HCT116 (cell line): ENCODE results near the gene B3GALNT2. TPM values are rescaled to one million over a fixed set of nuclear protein-coding genes. Genes with fewer than 3 reads are reported as not detected.

Experiments
- ATAC-seq: fragments of 200-7000 bp; cut with Tn5 transposase; 2 replicates; pipeline ENCODE4 v1.9.1; 2020; ENCODE audit warnings: mild to moderate bottlenecking, moderate library complexity
- BruUV-seq: library from RNA; stranded (reverse); fragments of 400-500 nt; replicated peaks from 2 replicates; lab custom pipeline; 2021; lab: Mats Ljungman, UMichigan
- CTCF ChIA-PET: fragments of 300-600 bp; sonication (Branson Sonifier 250); formaldehyde crosslinking; loops from one replicate; lab custom pipeline; 2021; ENCODE audit warnings: antibody characterized with exemption; lab: Charles Lee
- POLR2A ChIA-PET: fragments of 300-600, 350-600 bp; sonication (Branson Sonifier 250); formaldehyde crosslinking; loops from one replicate; lab custom pipeline; 2021; ENCODE audit warnings: antibody characterized with exemption; lab: Charles Lee
- RAD21 ChIA-PET, 2 experiments: fragments of 300-600 bp; sonication (Branson Sonifier 250); formaldehyde crosslinking; loops; one replicate each; lab custom pipeline; 2023; ENCODE audit warnings: low total read pairs in 2 of 2; ENCODE audit not compliant: uncharacterized antibody in 2 of 2, unreplicated experiment in 2 of 2, low non-redundant PET in 1 of 2; lab: Charles Lee
- DNase-seq: peaks from one replicate; pipeline ENCODE4 v3.0.0-alpha.2; 2010; ENCODE audit warnings: low read depth, low spot score
- H2AFZ ChIP-seq: fragments of 200-600 bp; shearing (Covaris generic), sonication (generic); 2 replicates; pipeline ENCODE4 v1.6.1; 2017; ENCODE audit warnings: low read depth, mixed run types, mixed read lengths, antibody characterized with exemption, low read length; ENCODE audit not compliant: poor library complexity, severe bottlenecking
- H3K27ac ChIP-seq: 2 replicates; pipeline ENCODE4 v1.5.1; 2012; ENCODE audit warnings: low read depth, low read length
- H3K27me3 ChIP-seq: fragments of 200-600 bp; sonication (generic); 2 replicates; pipeline ENCODE4 v1.6.1; 2016; ENCODE audit warnings: mixed run types, low read length, mixed read lengths; ENCODE audit not compliant: insufficient read depth
- H3K36me3 ChIP-seq, 2 experiments: fragments of 200-500 bp in 1 of 2; fragments of 200-600 bp in 1 of 2; sonication (Bioruptor generic) in 1 of 2; sonication (generic) in 1 of 2; 2 replicates each; pipeline versions ENCODE4 v1.5.1 to v1.6.1; 2014 to 2016; ENCODE audit warnings: low read length in 2 of 2, inconsistent platforms in 1 of 2, mixed read lengths in 1 of 2, mixed run types in 1 of 2; ENCODE audit not compliant: insufficient read depth in 2 of 2, control insufficient read depth in 1 of 2
- H3K4me1 ChIP-seq, 2 experiments: fragments of 200-600 bp in 1 of 2; sonication (generic) in 1 of 2; 2 replicates each; pipeline versions ENCODE4 v1.5.1 to v1.6.1; 2012 to 2017; ENCODE audit warnings: low read length in 2 of 2, inconsistent platforms in 1 of 2, mild to moderate bottlenecking in 1 of 2, mixed read lengths in 1 of 2, mixed run types in 1 of 2, moderate library complexity in 1 of 2; ENCODE audit not compliant: insufficient read depth in 2 of 2, control insufficient read depth in 1 of 2
- H3K4me2 ChIP-seq: fragments of 200-600 bp; sonication (generic); 2 replicates; pipeline ENCODE4 v1.6.1; 2017; ENCODE audit warnings: mixed run types, low read length, mixed read lengths
- H3K4me3 ChIP-seq, 2 experiments: fragments of 200-600 bp in 1 of 2; sonication (generic) in 1 of 2; replicated peaks in 1 of 2; 2 replicates each; pipeline ENCODE4 v1.5.1; 2011 to 2016; ENCODE audit warnings: low read length in 2 of 2, control low read depth in 1 of 2, low read depth in 1 of 2, mild to moderate bottlenecking in 1 of 2, mixed read lengths in 1 of 2, mixed run types in 1 of 2
- H3K79me2 ChIP-seq: fragments of 200-600 bp; sonication (generic); 2 replicates; pipeline ENCODE4 v1.6.1; 2017; ENCODE audit warnings: mild to moderate bottlenecking, mixed run types, low read length, moderate library complexity, mixed read lengths; ENCODE audit not compliant: insufficient read depth
- H3K9ac ChIP-seq: fragments of 200-600 bp; sonication (generic); 2 replicates; pipeline ENCODE4 v1.6.1; 2016; ENCODE audit warnings: low read length, mixed read lengths
- H3K9me2 ChIP-seq: fragments of 200-600 bp; sonication (generic), shearing (Covaris generic); 2 replicates; pipeline ENCODE4 v1.6.1; 2017; ENCODE audit warnings: mixed run types, mild to moderate bottlenecking, moderate library complexity; ENCODE audit not compliant: insufficient read depth
- H3K9me3 ChIP-seq, 2 experiments: fragments of 200-500 bp in 1 of 2; fragments of 200-600 bp in 1 of 2; sonication (Bioruptor generic) in 1 of 2; sonication (generic) in 1 of 2; 2 replicates each; pipeline ENCODE4 v1.6.1; 2014 to 2017; ENCODE audit warnings: low read length in 2 of 2, mixed read lengths in 2 of 2, inconsistent platforms in 1 of 2, low read depth in 1 of 2, mild to moderate bottlenecking in 1 of 2, mixed run types in 1 of 2, moderate library complexity in 1 of 2; ENCODE audit not compliant: control insufficient read depth in 1 of 2, insufficient read depth in 1 of 2
- H4K20me1 ChIP-seq: fragments of 200-600 bp; sonication (generic), shearing (Covaris generic); 2 replicates; pipeline ENCODE4 v1.6.1; 2017; ENCODE audit warnings: mixed run types, mild to moderate bottlenecking, moderate library complexity; ENCODE audit not compliant: insufficient read depth
- CBX3 ChIP-seq: IDR thresholded peaks from 2 replicates; pipeline ENCODE4 v1.6.1; 2012; ENCODE audit warnings: low read depth
- CTCF ChIP-seq, 3 experiments: fragments of 200-600 bp in 1 of 3; sonication (generic) in 1 of 3; IDR thresholded peaks in 2 of 3; conservative IDR thresholded peaks in 1 of 3; 2 replicates each; pipeline ENCODE4 v1.5.1; 2012 to 2017; ENCODE audit warnings: low read depth in 2 of 3, low read length in 2 of 3, antibody characterized with exemption in 1 of 3, borderline replicate concordance in 1 of 3, control low read depth in 1 of 3, mild to moderate bottlenecking in 1 of 3, mixed read lengths in 1 of 3, mixed run types in 1 of 3, moderate library complexity in 1 of 3; ENCODE audit not compliant: insufficient read depth in 1 of 3
- EGR1 ChIP-seq: IDR thresholded peaks from 2 replicates; pipeline ENCODE4 v1.6.1; 2012; ENCODE audit warnings: low read depth
- ELF1 ChIP-seq: IDR thresholded peaks from 2 replicates; pipeline ENCODE4 v1.6.1; 2012; ENCODE audit warnings: low read depth, borderline replicate concordance
- EZH2 ChIP-seq: fragments of 200-600 bp; sonication (generic); IDR thresholded peaks from 2 replicates; pipeline ENCODE4 v1.6.1; 2017; ENCODE audit warnings: antibody characterized with exemption, mixed run types
- EZH2phosphoT487 ChIP-seq: fragments of 200-600 bp; IDR thresholded peaks from 2 replicates; pipeline ENCODE4 v1.6.1; 2018; ENCODE audit warnings: antibody characterized with exemption, borderline replicate concordance
- FOSL1 ChIP-seq: IDR thresholded peaks from 2 replicates; pipeline ENCODE4 v1.6.1; 2012; ENCODE audit warnings: low read depth
- MAX ChIP-seq: IDR thresholded peaks from 2 replicates; pipeline ENCODE4 v1.6.1; 2012
- POLR2A ChIP-seq: IDR thresholded peaks from 2 replicates; pipeline ENCODE4 v1.7.0; 2011; ENCODE audit warnings: borderline replicate concordance; ENCODE audit not compliant: insufficient read depth, insufficient read length; ENCODE audit errors: extremely low read depth
- POLR2AphosphoS5 ChIP-seq: IDR thresholded peaks from 2 replicates; pipeline ENCODE4 v1.6.1; 2011; ENCODE audit warnings: mild to moderate bottlenecking, low read depth, low read length, moderate library complexity
- RAD21 ChIP-seq: IDR thresholded peaks from 2 replicates; pipeline ENCODE4 v1.6.1; 2012; ENCODE audit warnings: low read depth, mild to moderate bottlenecking
- REST ChIP-seq: IDR thresholded peaks from 2 replicates; pipeline ENCODE4 v1.6.1; 2012; ENCODE audit warnings: low read depth
- SP1 ChIP-seq: IDR thresholded peaks from 2 replicates; pipeline ENCODE4 v1.6.1; 2012; ENCODE audit warnings: low read depth
- SRF ChIP-seq: IDR thresholded peaks from 2 replicates; pipeline ENCODE4 v1.6.1; 2012; ENCODE audit warnings: low read depth
- TCF7L2 ChIP-seq: IDR thresholded peaks from 2 replicates; pipeline ENCODE4 v1.7.0; 2011; ENCODE audit warnings: borderline replicate concordance, inconsistent platforms; ENCODE audit not compliant: insufficient read depth, insufficient read length; ENCODE audit errors: extremely low read depth
- YY1 ChIP-seq: IDR thresholded peaks from 2 replicates; pipeline ENCODE4 v1.6.1; 2011; ENCODE audit warnings: low read length, low read depth, moderate library complexity, mild to moderate bottlenecking; ENCODE audit not compliant: insufficient replicate concordance; ENCODE audit errors: extremely low read depth
- ZBTB33 ChIP-seq: IDR thresholded peaks from 2 replicates; pipeline ENCODE4 v1.6.1; 2011; ENCODE audit warnings: mild to moderate bottlenecking, low read length, moderate library complexity; ENCODE audit not compliant: insufficient replicate concordance; ENCODE audit errors: extremely low read depth
- ZFX ChIP-seq: fragments of 450-650 bp; IDR thresholded peaks from 2 replicates; pipeline ENCODE4 v1.6.1; 2017
- intact Hi-C: fragments of 100-400 bp; cut with micrococcal nuclease; formaldehyde crosslinking; loops from 2 replicates; pipeline ENCODE4 v1.10.0; 2022
- total RNA-seq: library from RNA; stranded (reverse); gene quantifications from one replicate; pipeline ENCODE4 v1.2.1, GENCODE V29; 2021; ENCODE audit not compliant: unreplicated experiment

The B3GALNT2 gene
- total RNA-seq, 1 experiment from 2014 or later = 36.8 TPM

GRCh38 chr1:235515844-235516512 is 11.7 kb upstream of the B3GALNT2 start:
- no peaks in the 10 kb centered on the region for H3K79me2 ChIP-seq
- H3K9me2 ChIP-seq = no peaks in the 10 kb centered on the region
- BruUV-seq = no TSS peak
- no peaks in the 10 kb centered on the region for H3K9me3 ChIP-seq
- no peaks in the 10 kb centered on the region for H3K4me1 ChIP-seq
- H3K9ac ChIP-seq = no peak overlapping the region
- no peak for ATAC-seq
- no peak for DNase-seq
- TF ChIP-seq TCF7L2 = no peak
- no peak for TF ChIP-seq RAD21
- TF ChIP-seq SRF = no peak
- no peak for TF ChIP-seq REST
- TF ChIP-seq CBX3 = no peak
- no peak for TF ChIP-seq CTCF (IDR thresholded peaks at IDR 0.05 in 2 of 3, conservative IDR thresholded peaks at IDR 0.05 in 1 of 3; ENCODE audit: borderline replicate concordance in 1 of 3, insufficient read depth in 1 of 3, low read depth in 2 of 3, low read length in 2 of 3)
- no peak for TF ChIP-seq ELF1
- TF ChIP-seq ZFX = no peak
- TF ChIP-seq SP1 = no peak
- TF ChIP-seq POLR2A = no peak
- no peak for TF ChIP-seq EZH2
- no peak for TF ChIP-seq EZH2phosphoT487
- no peak for TF ChIP-seq POLR2AphosphoS5
- TF ChIP-seq YY1 = no peak
- TF ChIP-seq FOSL1 = no peak
- TF ChIP-seq MAX = no peak
- no peak for TF ChIP-seq EGR1
- TF ChIP-seq ZBTB33 = no peak
- no peaks in the 10 kb centered on the region for H3K36me3 ChIP-seq
- no peaks in the 10 kb centered on the region for H3K27me3 ChIP-seq
- H3K4me2 ChIP-seq = no peak overlapping the region
- H2AFZ ChIP-seq = no peak overlapping the region
- intact Hi-C loops = loop anchor here (2.0 kb wide), 1 partner anchor 267 kb away; no protein-coding TSS in a partner anchor
- H3K27ac ChIP-seq = no peak overlapping the region
- no peaks in the 10 kb centered on the region for H4K20me1 ChIP-seq
- ChIA-PET POLR2A (no interaction called here), RAD21 (no interaction called here), CTCF (interaction anchor here (0.8 kb wide), 1 partner anchor 456 kb away, joined by 3 read pairs; no protein-coding TSS in a partner anchor)
- no peak overlapping the region for H3K4me3 ChIP-seq
